HepG2 (cell line): ENCODE results near the gene KIRREL2. TPM values are rescaled to one million over a fixed set of nuclear protein-coding genes. Genes with fewer than 3 reads are reported as not detected.
"Not testable (repeated sequence)": the region's sequence is repeated elsewhere in the genome, so short reads cannot be mapped to it uniquely, and the experiment has no call there.

Experiments
- ATAC-seq: fragments of 200-7000 bp; cut with Tn5 transposase; 3 replicates; pipeline ENCODE4 v1.9.1; 2020; ENCODE audit warnings: mild to moderate bottlenecking, moderate library complexity
- BruUV-seq: library from RNA; stranded (reverse); fragments of 400-500 nt; replicated peaks from 2 replicates; lab custom pipeline; 2021; lab: Mats Ljungman, UMichigan
- CTCF ChIA-PET: fragments of 300-600 bp; formaldehyde crosslinking; extraction: SDS; loops from one replicate; lab custom pipeline; 2021; ENCODE audit warnings: low total read pairs, inconsistent platforms, low intra/inter-chr PET ratio; lab: Yijun Ruan, JAX
- POLR2A ChIA-PET: fragments of 350-600 bp; sonication (Branson Sonifier 250); formaldehyde crosslinking; loops from one replicate; lab custom pipeline; 2020; ENCODE audit warnings: antibody characterized with exemption, inconsistent platforms; lab: Yijun Ruan, JAX
- DNase-seq: peaks from one replicate; pipeline ENCODE4 v3.0.0-alpha.2; 2015; ENCODE audit warnings: low spot score
- FAIRE-seq: peaks from 3 replicates; lab custom pipeline; 2011; peaks lifted over from hg19 to GRCh38; lab: Jason Lieb, UNC
- H2AFZ ChIP-seq: one replicate; pipeline ENCODE4 v1.6.1; 2011; ENCODE audit warnings: low read length, inconsistent platforms
- H3K27ac ChIP-seq: fragments of 300-600 bp; 3 replicates; pipeline ENCODE4 v1.8.0; 2011; ENCODE audit warnings: mixed run types, mild to moderate bottlenecking, mixed read lengths, low read length, inconsistent platforms; ENCODE audit not compliant: insufficient read depth; ENCODE audit errors: extremely low read length
- H3K27me3 ChIP-seq, 2 experiments: fragments of 200-600 bp in 1 of 2; 2 replicates in 1 of 2; 3 replicates in 1 of 2; pipeline versions ENCODE4 v1.6.0 to v1.8.0; 2011; ENCODE audit warnings: low read length in 2 of 2, mild to moderate bottlenecking in 2 of 2, moderate library complexity in 2 of 2, inconsistent platforms in 1 of 2; ENCODE audit not compliant: insufficient read depth in 2 of 2, control insufficient read depth in 1 of 2
- H3K36me3 ChIP-seq, 2 experiments: fragments of 200-600 bp in 1 of 2; replicated peaks in 1 of 2; 2 replicates in 1 of 2; 3 replicates in 1 of 2; pipeline versions ENCODE4 v1.5.1 to v1.8.0; 2011; ENCODE audit warnings: low read length in 2 of 2, inconsistent platforms in 1 of 2; ENCODE audit not compliant: insufficient read depth in 2 of 2, control insufficient read depth in 1 of 2
- H3K4me1 ChIP-seq: 2 replicates; pipeline ENCODE4 v1.5.1; 2012; ENCODE audit warnings: low read length, inconsistent platforms; ENCODE audit not compliant: insufficient read depth
- H3K4me2 ChIP-seq: 2 replicates; pipeline ENCODE4 v1.6.0; 2011; ENCODE audit warnings: low read depth, low read length, inconsistent platforms
- H3K4me3 ChIP-seq, 3 experiments: fragments of 200-600 bp in 1 of 3; sonication (generic), shearing (Covaris generic) in 1 of 3; replicated peaks in 1 of 3; 2 replicates each; pipeline ENCODE4 v1.5.1; 2011 to 2016; ENCODE audit warnings: low read length in 3 of 3, inconsistent platforms in 2 of 3, low read depth in 2 of 3, mild to moderate bottlenecking in 2 of 3, control low read depth in 1 of 3, mixed read lengths in 1 of 3; ENCODE audit not compliant: insufficient read depth in 1 of 3
- H3K79me2 ChIP-seq: one replicate; pipeline ENCODE4 v1.6.1; 2011; ENCODE audit warnings: low read length, inconsistent platforms; ENCODE audit not compliant: insufficient read depth
- H3K9ac ChIP-seq: 2 replicates; pipeline ENCODE4 v1.6.0; 2011; ENCODE audit warnings: mild to moderate bottlenecking, low read depth, low read length, inconsistent platforms; ENCODE audit not compliant: insufficient read depth
- H3K9me3 ChIP-seq: 2 replicates; pipeline ENCODE4 v1.5.1; 2012; ENCODE audit warnings: mild to moderate bottlenecking, low read length
- H4K20me1 ChIP-seq: 2 replicates; pipeline ENCODE4 v1.6.0; 2011; ENCODE audit warnings: inconsistent platforms, mild to moderate bottlenecking, low read length, moderate library complexity; ENCODE audit not compliant: insufficient read depth
- AGO2 ChIP-seq: fragments of 200-400 bp; formaldehyde crosslinking; optimal IDR thresholded peaks from 2 replicates; pipeline ENCODE3; 2017; ENCODE audit warnings: mild to moderate bottlenecking, low read depth, low read length, moderate library complexity
- CHCHD3 ChIP-seq: sonication (generic); formaldehyde crosslinking; IDR thresholded peaks from 2 replicates; pipeline ENCODE4 v1.8.0; 2022; ENCODE audit warnings: mild to moderate bottlenecking, missing genetic modification reagents, moderate library complexity
- KDM1A ChIP-seq: IDR thresholded peaks from 2 replicates; pipeline ENCODE4 v1.6.1; 2016; ENCODE audit warnings: missing compliant biosample characterization
- TRIM24 ChIP-seq: sonication (generic); formaldehyde crosslinking; IDR thresholded peaks from 2 replicates; pipeline ENCODE4 v1.8.0; 2022; ENCODE audit warnings: mild to moderate bottlenecking, missing genetic modification reagents
- ZFP41 ChIP-seq: sonication (generic); formaldehyde crosslinking; IDR thresholded peaks from 2 replicates; pipeline ENCODE4 v1.4.0; 2020; ENCODE audit warnings: mild to moderate bottlenecking, missing genetic modification reagents, borderline replicate concordance
- ZNF605 ChIP-seq: sonication (generic); formaldehyde crosslinking; IDR thresholded peaks from 2 replicates; pipeline ENCODE4 v1.8.0; 2022; ENCODE audit warnings: mild to moderate bottlenecking, missing genetic modification reagents
- WGBS: methylation state at CpG from one replicate; pipeline ENCODE4 v1.1.6; 2017; ENCODE audit warnings: low lambda C conversion rate; 5-methylcytosine and 5-hydroxymethylcytosine counted together
- in situ Hi-C: cut with HindIII; loops from 2 replicates; pipeline ENCODE4 v1.10.0; 2017; ENCODE audit warnings: low pct_unique_long_range_greater_than_20kb; ENCODE audit not compliant: extremely low pct_ligation_motif_present
- intact Hi-C: fragments of 100-400 bp; cut with micrococcal nuclease; formaldehyde crosslinking; loops from one replicate; pipeline ENCODE4 v1.10.0; 2022; ENCODE audit not compliant: unreplicated experiment
- polyA plus RNA-seq, 8 experiments: library from polyadenylated mRNA; depleted of rRNA in 3 of 8; stranded (reverse) in 7 of 8; unstranded in 1 of 8; fragments of >200 nt; fragmentation: Illumina TruSeq in 4 of 8; extraction: Trizol in 4 of 8; gene quantifications; 2 replicates each; pipeline versions ENCODE4 v1.2.1 to v1.2.3, GENCODE V29; 2011 to 2016; ENCODE audit warnings: low read depth in 4 of 8, missing spikeins in 1 of 8, mixed read lengths in 1 of 8; ENCODE audit not compliant: insufficient read depth in 1 of 8
- total RNA-seq, 5 experiments: library from RNA; depleted of rRNA; stranded (reverse); fragments of >200 nt; fragmentation: Illumina TruSeq; extraction: Trizol; gene quantifications; 2 replicates each; pipeline ENCODE4 v1.2.3, GENCODE V29; 2016; ENCODE audit warnings: low read depth in 1 of 5
- TF ChIP-seq, protein P1 (sequence below): sonication (generic); formaldehyde crosslinking; IDR thresholded peaks from 2 replicates; pipeline ENCODE4 v1.4.0; 2020; ENCODE audit warnings: missing genetic modification reagents, mild to moderate bottlenecking, borderline replicate concordance
- TF ChIP-seq, protein P2 (sequence below): sonication (generic); formaldehyde crosslinking; IDR thresholded peaks from 2 replicates; pipeline ENCODE4 v1.4.0; 2020; ENCODE audit warnings: missing genetic modification reagents, borderline replicate concordance

KIRREL2 gene
- total and polyA plus RNA-seq, 2 of the 13 experiments (the other 11 are each of a cell fraction or from before 2014, with no cell fraction given), result 0.18 to 2.4 TPM

DNA sequence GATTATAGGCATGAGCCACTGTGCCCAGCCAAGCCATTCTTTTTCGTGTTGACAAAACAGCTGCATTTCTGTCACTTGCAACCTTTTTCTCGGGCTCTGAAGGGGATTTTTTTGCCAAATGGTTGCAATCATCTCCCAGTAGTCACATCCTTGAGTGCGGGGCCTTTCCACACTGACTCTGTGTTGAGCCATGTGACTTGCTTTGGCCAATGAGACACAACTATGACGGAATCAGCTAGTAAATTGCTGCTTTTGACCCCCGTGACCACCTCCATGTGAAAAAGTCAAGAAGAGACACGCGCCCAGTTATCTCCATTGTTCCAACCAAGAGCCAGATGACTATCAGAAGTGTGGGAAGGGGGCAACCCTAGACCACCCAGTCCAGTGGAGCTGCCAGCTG is 22.7 kb upstream of the KIRREL2 start:
- Histone ChIP-seq H3K36me3 (no peaks in the 10 kb centered on the region), H3K27me3 (peaks cover 0 to 33% of the 10 kb centered on the region in 2 experiments; a peak in 3 of 5 replicates), H3K4me3 (no peak overlapping the region), H3K27ac (no peak overlapping the region), H3K4me1 (peaks cover 6% of the 10 kb centered on the region; the same call in 1 of the 2 replicates), H3K79me2 (no peaks in the 10 kb centered on the region), H2AFZ (no peak overlapping the region), H3K4me2 (no peak overlapping the region), H4K20me1 (0 out of 2 replicates have a peak, but pooled peaks cover 2% of the 10 kb centered on the region), H3K9me3 (no peaks in the 10 kb centered on the region), H3K9ac (no peak overlapping the region)
- DNase-seq (no peak), ATAC-seq (no peak), FAIRE-seq (no peak)
- ChIA-PET CTCF (no interaction called here), POLR2A (no interaction called here)
- intact Hi-C loops (no loop called here), in situ Hi-C loops (no loop called here)
- no peak for TF ChIP-seq ZNF605
- TF ChIP-seq CHCHD3 (CRISPR knock-in tag), result no peak
- TF ChIP-seq KDM1A (CRISPR knock-in tag), result no peak
- TF ChIP-seq ZFP41 (CRISPR knock-in tag), result no peak
- no peak for TF ChIP-seq AGO2
- TF ChIP-seq, protein P1, sequence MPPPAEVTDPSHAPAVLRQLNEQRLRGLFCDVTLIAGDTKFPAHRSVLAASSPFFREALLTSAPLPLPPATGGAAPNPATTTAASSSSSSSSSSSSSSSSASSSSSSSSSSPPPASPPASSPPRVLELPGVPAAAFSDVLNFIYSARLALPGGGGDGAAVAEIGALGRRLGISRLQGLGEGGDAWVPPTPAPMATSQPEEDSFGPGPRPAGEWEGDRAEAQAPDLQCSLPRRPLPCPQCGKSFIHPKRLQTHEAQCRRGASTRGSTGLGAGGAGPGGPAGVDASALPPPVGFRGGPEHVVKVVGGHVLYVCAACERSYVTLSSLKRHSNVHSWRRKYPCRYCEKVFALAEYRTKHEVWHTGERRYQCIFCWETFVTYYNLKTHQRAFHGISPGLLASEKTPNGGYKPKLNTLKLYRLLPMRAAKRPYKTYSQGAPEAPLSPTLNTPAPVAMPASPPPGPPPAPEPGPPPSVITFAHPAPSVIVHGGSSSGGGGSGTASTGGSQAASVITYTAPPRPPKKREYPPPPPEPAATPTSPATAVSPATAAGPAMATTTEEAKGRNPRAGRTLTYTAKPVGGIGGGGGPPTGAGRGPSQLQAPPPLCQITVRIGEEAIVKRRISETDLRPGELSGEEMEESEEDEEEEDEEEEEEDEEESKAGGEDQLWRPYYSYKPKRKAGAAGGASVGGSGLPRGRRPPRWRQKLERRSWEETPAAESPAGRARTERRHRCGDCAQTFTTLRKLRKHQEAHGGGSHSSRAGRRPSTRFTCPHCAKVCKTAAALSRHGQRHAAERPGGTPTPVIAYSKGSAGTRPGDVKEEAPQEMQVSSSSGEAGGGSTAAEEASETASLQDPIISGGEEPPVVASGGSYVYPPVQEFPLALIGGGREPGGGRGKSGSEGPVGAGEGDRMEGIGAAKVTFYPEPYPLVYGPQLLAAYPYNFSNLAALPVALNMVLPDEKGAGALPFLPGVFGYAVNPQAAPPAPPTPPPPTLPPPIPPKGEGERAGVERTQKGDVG (CRISPR knock-in tag), result no peak
- no peak for TF ChIP-seq TRIM24
- TF ChIP-seq, protein P2, sequence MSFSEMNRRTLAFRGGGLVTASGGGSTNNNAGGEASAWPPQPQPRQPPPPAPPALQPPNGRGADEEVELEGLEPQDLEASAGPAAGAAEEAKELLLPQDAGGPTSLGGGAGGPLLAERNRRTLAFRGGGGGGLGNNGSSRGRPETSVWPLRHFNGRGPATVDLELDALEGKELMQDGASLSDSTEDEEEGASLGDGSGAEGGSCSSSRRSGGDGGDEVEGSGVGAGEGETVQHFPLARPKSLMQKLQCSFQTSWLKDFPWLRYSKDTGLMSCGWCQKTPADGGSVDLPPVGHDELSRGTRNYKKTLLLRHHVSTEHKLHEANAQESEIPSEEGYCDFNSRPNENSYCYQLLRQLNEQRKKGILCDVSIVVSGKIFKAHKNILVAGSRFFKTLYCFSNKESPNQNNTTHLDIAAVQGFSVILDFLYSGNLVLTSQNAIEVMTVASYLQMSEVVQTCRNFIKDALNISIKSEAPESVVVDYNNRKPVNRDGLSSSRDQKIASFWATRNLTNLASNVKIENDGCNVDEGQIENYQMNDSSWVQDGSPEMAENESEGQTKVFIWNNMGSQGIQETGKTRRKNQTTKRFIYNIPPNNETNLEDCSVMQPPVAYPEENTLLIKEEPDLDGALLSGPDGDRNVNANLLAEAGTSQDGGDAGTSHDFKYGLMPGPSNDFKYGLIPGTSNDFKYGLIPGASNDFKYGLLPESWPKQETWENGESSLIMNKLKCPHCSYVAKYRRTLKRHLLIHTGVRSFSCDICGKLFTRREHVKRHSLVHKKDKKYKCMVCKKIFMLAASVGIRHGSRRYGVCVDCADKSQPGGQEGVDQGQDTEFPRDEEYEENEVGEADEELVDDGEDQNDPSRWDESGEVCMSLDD (CRISPR knock-in tag), result no peak
- BruUV-seq, result no TSS peak
- whole genome bisulfite sequencing, result 35% methylated on average over 7 of the region's 7 CpGs

DNA sequence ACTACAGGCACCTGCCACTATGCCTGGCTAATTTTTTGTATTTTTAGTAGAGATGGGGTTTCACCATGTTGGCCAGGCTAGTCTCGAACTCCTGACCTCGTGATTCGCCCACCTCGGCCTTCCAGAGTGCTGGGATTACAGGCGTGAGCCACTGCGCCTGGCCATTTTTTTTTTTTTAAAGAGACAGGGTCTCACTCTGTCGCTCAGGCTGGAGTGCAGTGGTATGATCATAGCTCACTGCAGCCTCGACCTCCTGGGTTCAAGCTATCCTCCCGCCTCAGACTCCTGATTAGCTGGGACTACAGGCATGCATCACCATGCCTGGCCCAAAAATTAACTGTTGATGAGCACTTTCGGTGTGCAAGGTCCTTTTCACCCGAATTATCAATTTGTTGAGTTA is 20.6 kb upstream of the KIRREL2 start:
- H4K20me1 ChIP-seq, ATAC-seq, H3K9me3 ChIP-seq, POLR2A ChIA-PET, CTCF ChIA-PET, DNase-seq, H3K79me2 ChIP-seq, H3K4me3 ChIP-seq, FAIRE-seq, H3K4me1 ChIP-seq, BruUV-seq, in situ Hi-C loops, intact Hi-C loops, H2AFZ ChIP-seq, H3K4me2 ChIP-seq, H3K27ac ChIP-seq, H3K9ac ChIP-seq, H3K36me3 ChIP-seq: not testable (repeated sequence)
- peaks cover 0 to 19% of the 10 kb centered on the region in 2 experiments; a peak in 3 of 5 replicates for H3K27me3 ChIP-seq
- 12% methylated on average over 10 of the region's 11 CpGs for WGBS
